H1 (cell line): ENCODE results near the gene BCAS4. TPM values are rescaled to one million over a fixed set of nuclear protein-coding genes. Genes with fewer than 3 reads are reported as not detected.

Source experiments
- CTCF ChIA-PET: fragments of 300-600 bp; sonication (Branson Sonifier 250); formaldehyde crosslinking; loops from one replicate; lab custom pipeline; 2021; ENCODE audit not compliant: partially characterized antibody; lab: Charles Lee
- POLR2A ChIA-PET: fragments of 300-600 bp; sonication (Branson Sonifier 250); formaldehyde crosslinking; loops from one replicate; lab custom pipeline; 2021; ENCODE audit warnings: inconsistent platforms; ENCODE audit not compliant: partially characterized antibody; lab: Charles Lee
- DNase-seq, 2 experiments: peaks; one replicate each; pipeline versions ENCODE4 v3.0.0 to v3.0.0-alpha.2; 2010 to 2022; ENCODE audit warnings: low spot score in 2 of 2, low read depth in 1 of 2, mixed read lengths in 1 of 2
- FAIRE-seq: peaks from 2 replicates; lab custom pipeline; 2011; peaks lifted over from hg19 to GRCh38; lab: Jason Lieb, UNC
- H2AFZ ChIP-seq: 2 replicates; pipeline ENCODE4 v1.8.1; 2012; ENCODE audit warnings: low read length, inconsistent platforms
- H2AK5ac ChIP-seq: 2 replicates; pipeline ENCODE4 v1.6.1; 2013; ENCODE audit warnings: low read depth, low read length
- H2BK120ac ChIP-seq: replicated peaks from 2 replicates; pipeline ENCODE3; 2013; ENCODE audit warnings: low read depth, low read length, inconsistent platforms
- H2BK12ac ChIP-seq: 2 replicates; pipeline ENCODE4 v1.6.1; 2013; ENCODE audit warnings: low read depth, low read length
- H2BK15ac ChIP-seq: 2 replicates; pipeline ENCODE4 v1.6.1; 2013; ENCODE audit warnings: low read length
- H2BK20ac ChIP-seq: 2 replicates; pipeline ENCODE4 v1.6.1; 2013; ENCODE audit warnings: low read length
- H2BK5ac ChIP-seq: 2 replicates; pipeline ENCODE4 v1.6.1; 2013; ENCODE audit warnings: low read depth, low read length
- H3K14ac ChIP-seq: 2 replicates; pipeline ENCODE4 v1.6.1; 2013; ENCODE audit warnings: inconsistent platforms; ENCODE audit not compliant: insufficient read length
- H3K18ac ChIP-seq: 2 replicates; pipeline ENCODE4 v1.6.1; 2013; ENCODE audit warnings: low read length; ENCODE audit errors: extremely low read depth
- H3K23ac ChIP-seq: 2 replicates; pipeline ENCODE4 v1.6.1; 2013; ENCODE audit warnings: inconsistent platforms; ENCODE audit not compliant: insufficient read length
- H3K23me2 ChIP-seq: 2 replicates; pipeline ENCODE4 v1.6.1; 2013; ENCODE audit warnings: low read depth, low read length
- H3K27ac ChIP-seq: 2 replicates; pipeline ENCODE4 v1.6.1; 2011; ENCODE audit warnings: low read depth, low read length, inconsistent platforms
- H3K27me3 ChIP-seq, 4 experiments: replicated peaks in 1 of 4; 1 replicate in 1 of 4; 2 replicates in 3 of 4; pipeline versions ENCODE4 v1.6.1 to v1.8.1; 2011 to 2013; ENCODE audit warnings: low read length in 3 of 4, mild to moderate bottlenecking in 3 of 4, inconsistent platforms in 2 of 4, mixed read lengths in 2 of 4, moderate library complexity in 1 of 4; ENCODE audit not compliant: control insufficient read depth in 3 of 4, insufficient read depth in 3 of 4; ENCODE audit errors: extremely low read depth in 1 of 4
- H3K36me3 ChIP-seq, 4 experiments: 2 replicates each; pipeline versions ENCODE4 v1.6.1 to v1.8.1; 2011 to 2013; ENCODE audit warnings: mild to moderate bottlenecking in 4 of 4, low read length in 3 of 4, moderate library complexity in 2 of 4, control low read depth in 1 of 4, inconsistent platforms in 1 of 4; ENCODE audit not compliant: insufficient read depth in 4 of 4, control insufficient read depth in 2 of 4
- H3K4ac ChIP-seq: replicated peaks from 2 replicates; pipeline ENCODE3; 2013; ENCODE audit warnings: low read length, low read depth, mixed read lengths, inconsistent platforms; ENCODE audit not compliant: insufficient read length
- H3K4me1 ChIP-seq, 4 experiments: replicated peaks in 1 of 4; 1 replicate in 1 of 4; 2 replicates in 3 of 4; pipeline versions ENCODE4 v1.6.1 to v1.8.1; 2011 to 2013; ENCODE audit warnings: low read length in 3 of 4, inconsistent platforms in 2 of 4, mixed read lengths in 1 of 4; ENCODE audit not compliant: insufficient read depth in 4 of 4, control insufficient read depth in 3 of 4
- H3K4me2 ChIP-seq, 2 experiments: 2 replicates each; pipeline versions ENCODE4 v1.6.1 to v1.8.1; 2011 to 2013; ENCODE audit warnings: low read depth in 2 of 2, low read length in 2 of 2, control low read depth in 1 of 2, inconsistent platforms in 1 of 2, mild to moderate bottlenecking in 1 of 2; ENCODE audit not compliant: insufficient read depth in 1 of 2
- H3K4me3 ChIP-seq, 4 experiments: fragments of 200-600, 300-600 bp in 1 of 4; sonication (generic), shearing (Covaris generic), sonication (Bioruptor Twin) in 1 of 4; 2 replicates each; pipeline versions ENCODE4 v1.5.1 to v1.8.1; 2011 to 2016; ENCODE audit warnings: low read length in 4 of 4, low read depth in 3 of 4, control low read depth in 2 of 4, inconsistent platforms in 2 of 4, mild to moderate bottlenecking in 2 of 4, mixed read lengths in 1 of 4, moderate library complexity in 1 of 4; ENCODE audit not compliant: insufficient read depth in 2 of 4; ENCODE audit errors: extremely low read depth in 1 of 4
- H3K56ac ChIP-seq: replicated peaks from 2 replicates; pipeline ENCODE3; 2013; ENCODE audit warnings: low read depth, mild to moderate bottlenecking, mixed read lengths, low read length, inconsistent platforms; ENCODE audit not compliant: insufficient read length
- H3K79me1 ChIP-seq: 2 replicates; pipeline ENCODE4 v1.6.1; 2013; ENCODE audit warnings: low read depth, low read length, control low read depth
- H3K79me2 ChIP-seq, 2 experiments: 2 replicates each; pipeline versions ENCODE4 v1.6.1 to v1.8.1; 2012 to 2013; ENCODE audit warnings: low read length in 2 of 2, mild to moderate bottlenecking in 2 of 2, inconsistent platforms in 1 of 2; ENCODE audit not compliant: insufficient read depth in 2 of 2, control insufficient read depth in 1 of 2
- H3K9ac ChIP-seq, 4 experiments: replicated peaks in 1 of 4; 1 replicate in 1 of 4; 2 replicates in 3 of 4; pipeline versions ENCODE4 v1.6.1 to v1.8.1; 2011 to 2013; ENCODE audit warnings: low read depth in 3 of 4, low read length in 3 of 4, control low read depth in 2 of 4, mild to moderate bottlenecking in 2 of 4, moderate library complexity in 2 of 4, inconsistent platforms in 1 of 4; ENCODE audit errors: extremely low read depth in 1 of 4
- H3K9me3 ChIP-seq, 2 experiments: 2 replicates each; pipeline versions ENCODE4 v1.6.1 to v1.8.1; 2012 to 2013; ENCODE audit warnings: mild to moderate bottlenecking in 2 of 2, moderate library complexity in 2 of 2, control low read depth in 1 of 2, inconsistent platforms in 1 of 2, low read depth in 1 of 2, low read length in 1 of 2, mixed read lengths in 1 of 2; ENCODE audit not compliant: insufficient read depth in 2 of 2
- H4K20me1 ChIP-seq, 2 experiments: replicated peaks in 1 of 2; 2 replicates each; pipeline versions ENCODE3 to v1.8.1; 2011 to 2013; ENCODE audit warnings: inconsistent platforms in 2 of 2, low read length in 2 of 2, mild to moderate bottlenecking in 1 of 2; ENCODE audit not compliant: insufficient read depth in 2 of 2, control insufficient read depth in 1 of 2
- H4K5ac ChIP-seq: 2 replicates; pipeline ENCODE4 v1.6.1; 2013; ENCODE audit warnings: low read length, low read depth, mixed read lengths, inconsistent platforms; ENCODE audit not compliant: insufficient read length
- H4K8ac ChIP-seq: 2 replicates; pipeline ENCODE4 v1.8.0; 2013; ENCODE audit warnings: mild to moderate bottlenecking, moderate library complexity, low read length, inconsistent platforms; ENCODE audit not compliant: insufficient read depth; ENCODE audit errors: extremely low read depth
- H4K91ac ChIP-seq: replicated peaks from 2 replicates; pipeline ENCODE3; 2013; ENCODE audit warnings: low read length, mixed read lengths, inconsistent platforms; ENCODE audit not compliant: insufficient read length
- CEBPB ChIP-seq: IDR thresholded peaks from 2 replicates; pipeline ENCODE4 v1.6.1; 2012; ENCODE audit warnings: low read depth, low read length
- GABPA ChIP-seq: IDR thresholded peaks from 2 replicates; pipeline ENCODE4 v1.6.1; 2011; ENCODE audit warnings: mild to moderate bottlenecking, low read length, moderate library complexity, borderline replicate concordance; ENCODE audit not compliant: insufficient read depth
- JUND ChIP-seq: IDR thresholded peaks from 2 replicates; pipeline ENCODE4 v1.6.1; 2011; ENCODE audit warnings: mild to moderate bottlenecking, improper control_type of control experiment, low read length
- NRF1 ChIP-seq: IDR thresholded peaks from 2 replicates; pipeline ENCODE4 v1.6.1; 2011; ENCODE audit warnings: mild to moderate bottlenecking, low read depth, low read length, improper control_type of control experiment
- POLR2A ChIP-seq, 2 experiments: IDR thresholded peaks; 1 replicate in 1 of 2; 2 replicates in 1 of 2; pipeline ENCODE4 v1.6.1; 2011; ENCODE audit warnings: low read depth in 2 of 2, low read length in 2 of 2, mild to moderate bottlenecking in 2 of 2; ENCODE audit errors: control extremely low read depth in 1 of 2
- RFX5 ChIP-seq: IDR thresholded peaks from 2 replicates; pipeline ENCODE4 v1.6.1; 2011; ENCODE audit warnings: low read depth, low read length, improper control_type of control experiment, borderline replicate concordance
- SP1 ChIP-seq: IDR thresholded peaks from 2 replicates; pipeline ENCODE4 v1.6.1; 2011; ENCODE audit warnings: low read depth, low read length
- TAF1 ChIP-seq: IDR thresholded peaks from 2 replicates; pipeline ENCODE4 v1.6.1; 2011; ENCODE audit warnings: mild to moderate bottlenecking, low read depth, low read length
- TAF7 ChIP-seq: optimal IDR thresholded peaks from 2 replicates; pipeline ENCODE3; 2011; ENCODE audit warnings: low read depth, mild to moderate bottlenecking, inconsistent platforms, low read length, moderate library complexity, borderline replicate concordance
- TBP ChIP-seq: IDR thresholded peaks from 2 replicates; pipeline ENCODE4 v1.6.1; 2011; ENCODE audit warnings: low read depth, low read length, improper control_type of control experiment
- WGBS, 2 experiments: shearing (Covaris generic) in 1 of 2; methylation state at CpG; one replicate each; pipeline versions ENCODE4 v1.1.6 to v1.1.7; 2013 to 2015; ENCODE audit warnings: low lambda C conversion rate in 2 of 2, mixed read lengths in 2 of 2, inconsistent platforms in 1 of 2, low coverage in 1 of 2, missing lambda C conversion rate in 1 of 2; ENCODE audit not compliant: insufficient replicate concordance in 2 of 2, insufficient coverage in 1 of 2, insufficient read length in 1 of 2; ENCODE audit errors: extremely low coverage in 1 of 2, missing lambda C conversion rate in 1 of 2; 5-methylcytosine and 5-hydroxymethylcytosine counted together
- polyA plus RNA-seq, 7 experiments: library from polyadenylated mRNA; depleted of rRNA in 3 of 7; stranded (reverse) in 5 of 7; unstranded in 2 of 7; fragments of >200 nt in 5 of 7; fragments of 200-250 nt in 2 of 7; gene quantifications; 1 replicate in 5 of 7; 2 replicates in 1 of 7; 4 replicates in 1 of 7; pipeline versions ENCODE4 v1.2.1 to v1.2.3, GENCODE V29; 2011 to 2013; ENCODE audit warnings: missing spikeins in 2 of 7, mixed read lengths in 2 of 7
- total RNA-seq: library from RNA; stranded (reverse); fragmentation: NEBNext Ultra II Directional; extraction: Animal tissue kit (Norgen Biotek cat#: 25700); gene quantifications from 2 replicates; pipeline ENCODE4 v1.2.1, GENCODE V29; 2021
- TF ChIP-seq, protein P1 (sequence below): IDR thresholded peaks from 2 replicates; pipeline ENCODE4 v1.6.1; 2012; ENCODE audit warnings: inconsistent platforms

The BCAS4 gene
- total and polyA plus RNA-seq, 2 of the 8 experiments (the other 6 are each of a cell fraction or from before 2014, with no cell fraction given): 21.2 to 23.6 TPM

DNA sequence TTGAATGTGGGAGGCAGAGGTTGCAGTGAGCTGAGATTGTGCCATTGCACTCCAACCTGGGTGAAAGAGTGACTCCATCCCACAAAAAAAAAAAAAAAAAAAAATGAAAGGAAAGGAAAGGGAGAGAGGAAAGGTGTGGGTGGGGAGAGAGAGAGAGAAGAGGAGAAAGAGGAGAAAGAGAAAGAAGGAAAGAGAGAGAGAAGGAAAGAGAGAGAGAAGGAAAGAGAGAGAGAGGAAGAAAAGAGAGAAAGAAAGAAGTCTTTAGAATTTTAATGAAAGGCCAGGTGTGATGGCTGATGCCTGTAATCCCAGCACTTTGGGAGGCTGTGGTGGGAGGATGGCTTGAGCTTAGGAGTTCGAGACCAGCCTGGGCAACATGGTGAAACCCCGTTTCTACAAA lies 7.7 kb upstream of the BCAS4 start:
- H4K20me1 ChIP-seq: no peaks in the 10 kb centered on the region
- no peaks in the 10 kb centered on the region for H3K79me1 ChIP-seq
- TF ChIP-seq TBP: no peak
- TF ChIP-seq POLR2A (IDR thresholded peaks at IDR 0.05; ENCODE audit: control extremely low read depth in 1 of 2, low read depth in 2 of 2, low read length in 2 of 2): no peak
- no peak for TF ChIP-seq RFX5
- no peak for TF ChIP-seq GABPA
- TF ChIP-seq CEBPB: no peak
- TF ChIP-seq JUND: no peak
- TF ChIP-seq SP1: no peak
- TF ChIP-seq NRF1: no peak
- TF ChIP-seq TAF7: no peak
- TF ChIP-seq TAF1: no peak
- TF ChIP-seq, protein P1, sequence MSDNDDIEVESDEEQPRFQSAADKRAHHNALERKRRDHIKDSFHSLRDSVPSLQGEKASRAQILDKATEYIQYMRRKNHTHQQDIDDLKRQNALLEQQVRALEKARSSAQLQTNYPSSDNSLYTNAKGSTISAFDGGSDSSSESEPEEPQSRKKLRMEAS: no peak
- H2AFZ ChIP-seq: no peak overlapping the region
- no peak overlapping the region for H3K4me3 ChIP-seq
- H3K27me3 ChIP-seq: no peaks in the 10 kb centered on the region
- no peaks in the 10 kb centered on the region for H3K79me2 ChIP-seq
- no peak overlapping the region for H4K5ac ChIP-seq
- FAIRE-seq: no peak
- DNase-seq: no peak
- 94% methylated on average over 2 of the region's 2 CpGs; no CpG with 5 or more reads in 1 of the 2 experiments for WGBS, 2 experiments
- peaks cover 0 to 4% (median 3%) of the 10 kb centered on the region in 4 experiments; a peak in 4 of 7 replicates for H3K4me1 ChIP-seq
- no peaks in the 10 kb centered on the region for H3K36me3 ChIP-seq
- H3K23me2 ChIP-seq: no peaks in the 10 kb centered on the region
- H3K9me3 ChIP-seq: no peaks in the 10 kb centered on the region
- H2BK5ac ChIP-seq: no peak overlapping the region
- no peak overlapping the region for H4K8ac ChIP-seq
- no peak overlapping the region for H3K23ac ChIP-seq
- H4K91ac ChIP-seq: no peak overlapping the region
- no peak overlapping the region for H3K4ac ChIP-seq
- no peak overlapping the region for H3K18ac ChIP-seq
- no peak overlapping the region for H2BK20ac ChIP-seq
- H3K56ac ChIP-seq: no peak overlapping the region
- no peak overlapping the region for H2BK120ac ChIP-seq
- H3K4me2 ChIP-seq: no peak overlapping the region
- ChIA-PET CTCF (interaction anchor here (0.6 to 6.0 kb wide), 9 partner anchors 13 to 211 kb away, joined by 3 to 57 read pairs (median 3); no protein-coding TSS in a partner anchor), POLR2A (interaction anchor here (1.1 kb wide), 1 partner anchor 145 kb away, joined by 3 read pairs; the partner anchor contains the start of gene ADNP)
- no peak overlapping the region for H3K9ac ChIP-seq
- H3K27ac ChIP-seq: no peak overlapping the region
- H2BK12ac ChIP-seq: 0 out of 2 replicates have a peak overlapping the region, but pooled peaks have one; percentile 50
- H3K14ac ChIP-seq: no peak overlapping the region
- H2AK5ac ChIP-seq: no peak overlapping the region
- no peak overlapping the region for H2BK15ac ChIP-seq
